ENCODE measurements around the gene SUSD1. TPM values are rescaled to one million over a fixed set of nuclear protein-coding genes. Genes with fewer than 3 reads are reported as not detected.

The SUSD1 gene
- total and polyA plus RNA-seq, 2 experiments from 2014 or later = 18.5 to 30.5 TPM

DNA sequence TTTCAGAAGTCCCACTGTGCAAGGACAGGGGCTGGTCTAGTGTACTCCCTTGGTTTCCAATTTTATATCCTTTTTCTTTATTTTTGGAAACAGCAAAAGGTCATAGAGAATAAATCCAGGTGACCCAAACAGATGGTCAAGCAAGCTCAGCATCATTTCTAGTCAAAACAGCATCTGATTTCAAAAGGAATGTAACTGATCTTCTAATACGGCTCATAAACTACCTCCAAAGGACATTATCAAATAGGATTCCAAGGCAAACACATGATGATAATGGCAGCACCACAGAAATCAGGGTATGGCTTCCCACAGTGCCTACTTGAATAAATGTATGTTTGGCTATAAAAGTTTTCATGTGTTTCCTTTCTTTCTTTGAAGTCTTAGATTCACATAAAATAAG, 57.1 kb downstream of the SUSD1 start:
- no peaks in the 10 kb centered on the region for H3K27me3 ChIP-seq

DNA sequence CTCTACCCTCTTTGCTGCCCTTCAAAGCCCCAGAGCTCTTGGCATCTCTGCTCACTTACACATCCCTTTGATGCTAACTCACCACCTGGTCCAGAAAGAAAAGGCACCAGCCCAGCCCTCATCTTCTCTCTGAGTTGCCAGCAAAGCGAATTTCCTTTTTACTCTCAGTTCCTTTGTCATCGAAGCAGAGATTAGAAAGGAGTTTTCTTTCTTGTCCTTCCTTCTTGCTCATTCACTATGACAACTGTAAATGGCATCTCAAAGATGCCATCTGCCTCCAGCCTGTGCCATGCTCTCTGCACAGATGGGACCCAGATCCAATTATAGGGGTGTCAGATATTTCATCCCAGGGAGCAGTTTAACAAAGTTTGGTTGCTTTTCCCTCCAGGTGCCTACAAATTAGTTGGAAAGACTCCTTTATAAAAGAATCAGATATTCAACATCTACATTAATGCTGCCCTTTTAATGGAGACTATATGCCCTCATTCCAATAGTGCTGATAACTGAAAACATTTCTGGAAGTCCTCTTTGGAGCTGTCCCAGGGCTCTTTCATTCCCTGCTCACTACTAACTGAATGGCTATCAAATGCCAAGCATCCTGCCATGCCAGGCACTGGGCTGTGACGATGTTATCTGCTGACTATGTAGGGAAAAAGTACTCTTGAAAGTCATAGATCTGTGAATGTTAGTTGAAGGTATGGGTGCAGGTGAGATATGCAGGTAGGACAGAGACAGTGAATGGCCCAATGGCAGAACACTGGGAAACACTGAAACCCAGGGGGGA, 58.9 kb downstream of the SUSD1 start:
- Histone ChIP-seq H3K36me3 (replicated peaks; ENCODE audit: insufficient read depth, low read depth) (no peaks in the 10 kb centered on the region), H3K4me2 (no peak overlapping the region), H3K4me3 (no peak overlapping the region), H3K79me2 (peaks cover 3% of the 10 kb centered on the region), H3K27me3 (no peaks in the 10 kb centered on the region), H3K9me3 (ENCODE audit: low read depth) (no peaks in the 10 kb centered on the region), H2AFZ (no peak overlapping the region), H3K27ac (no peak overlapping the region), H3K4me1 (ENCODE audit: insufficient read depth) (peaks cover 21% of the 10 kb centered on the region), H3K9me2 (replicated peaks; ENCODE audit: insufficient read depth) (no peaks in the 10 kb centered on the region), H4K20me1 (ENCODE audit: insufficient read depth, poor library complexity, severe bottlenecking) (no peaks in the 10 kb centered on the region)
- WGBS (ENCODE audit: low lambda C conversion rate, missing lambda C conversion rate) = 95% methylated on average over 3 of the region's 3 CpGs
- TF ChIP-seq, protein P1, sequence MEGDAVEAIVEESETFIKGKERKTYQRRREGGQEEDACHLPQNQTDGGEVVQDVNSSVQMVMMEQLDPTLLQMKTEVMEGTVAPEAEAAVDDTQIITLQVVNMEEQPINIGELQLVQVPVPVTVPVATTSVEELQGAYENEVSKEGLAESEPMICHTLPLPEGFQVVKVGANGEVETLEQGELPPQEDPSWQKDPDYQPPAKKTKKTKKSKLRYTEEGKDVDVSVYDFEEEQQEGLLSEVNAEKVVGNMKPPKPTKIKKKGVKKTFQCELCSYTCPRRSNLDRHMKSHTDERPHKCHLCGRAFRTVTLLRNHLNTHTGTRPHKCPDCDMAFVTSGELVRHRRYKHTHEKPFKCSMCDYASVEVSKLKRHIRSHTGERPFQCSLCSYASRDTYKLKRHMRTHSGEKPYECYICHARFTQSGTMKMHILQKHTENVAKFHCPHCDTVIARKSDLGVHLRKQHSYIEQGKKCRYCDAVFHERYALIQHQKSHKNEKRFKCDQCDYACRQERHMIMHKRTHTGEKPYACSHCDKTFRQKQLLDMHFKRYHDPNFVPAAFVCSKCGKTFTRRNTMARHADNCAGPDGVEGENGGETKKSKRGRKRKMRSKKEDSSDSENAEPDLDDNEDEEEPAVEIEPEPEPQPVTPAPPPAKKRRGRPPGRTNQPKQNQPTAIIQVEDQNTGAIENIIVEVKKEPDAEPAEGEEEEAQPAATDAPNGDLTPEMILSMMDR (IDR thresholded peaks at IDR 0.05; ENCODE audit: poor library complexity) = no peak
- no peak for TF ChIP-seq EZH2 (IDR thresholded peaks at IDR 0.05; ENCODE audit: borderline replicate concordance)
- no peak for TF ChIP-seq EZH2phosphoT487 (IDR thresholded peaks at IDR 0.05; ENCODE audit: low read depth, severe bottlenecking, unreplicated experiment)
- DNase-seq (ENCODE audit: low spot score) = no peak

More for the DNA sequence above, 57.1 kb downstream of the SUSD1 start:
- H2AFZ ChIP-seq = no peak overlapping the region
- no peaks in the 10 kb centered on the region for H3K9me3 ChIP-seq (ENCODE audit: low read depth)
- peaks cover 22% of the 10 kb centered on the region for H3K4me1 ChIP-seq (ENCODE audit: insufficient read depth)
- no peak overlapping the region for H3K4me3 ChIP-seq
- 83% methylated on average over 1 of the region's 1 CpG for WGBS (ENCODE audit: low lambda C conversion rate, missing lambda C conversion rate)
- no peak for DNase-seq (ENCODE audit: low spot score)
- TF ChIP-seq, protein P1 (IDR thresholded peaks at IDR 0.05; ENCODE audit: poor library complexity) = no peak
- no peak for TF ChIP-seq EZH2phosphoT487 (IDR thresholded peaks at IDR 0.05; ENCODE audit: low read depth, severe bottlenecking, unreplicated experiment)
- TF ChIP-seq EZH2 (IDR thresholded peaks at IDR 0.05; ENCODE audit: borderline replicate concordance) = no peak
- no peaks in the 10 kb centered on the region for H3K9me2 ChIP-seq (replicated peaks; ENCODE audit: insufficient read depth)
- no peaks in the 10 kb centered on the region for H3K36me3 ChIP-seq (replicated peaks; ENCODE audit: insufficient read depth, low read depth)
- no peaks in the 10 kb centered on the region for H4K20me1 ChIP-seq (ENCODE audit: insufficient read depth, poor library complexity, severe bottlenecking)
- H3K79me2 ChIP-seq = peaks cover 3% of the 10 kb centered on the region
- no peak overlapping the region for H3K4me2 ChIP-seq
- H3K27ac ChIP-seq = no peak overlapping the region

DNA sequence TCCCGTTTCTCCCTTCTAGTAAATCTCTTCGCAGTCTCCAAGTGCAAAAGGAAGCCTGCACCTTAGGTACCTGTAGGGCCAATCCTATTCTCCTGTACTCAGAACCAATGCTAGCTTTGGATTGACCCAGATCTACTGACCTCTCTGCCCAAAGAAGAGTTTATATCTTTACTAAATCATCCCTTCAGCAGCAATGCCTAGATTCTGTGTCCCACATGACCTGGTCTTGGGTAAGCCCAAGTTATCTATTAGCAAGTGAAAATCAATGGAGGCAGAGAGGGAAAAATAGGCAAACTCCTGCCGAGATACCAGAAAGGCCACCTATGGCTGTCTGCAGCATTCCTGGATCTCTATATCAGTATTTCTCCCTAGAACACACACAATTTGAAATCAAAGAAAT, 60.0 kb downstream of the SUSD1 start:
- TF ChIP-seq EZH2 (IDR thresholded peaks at IDR 0.05; ENCODE audit: borderline replicate concordance) (no peak), EZH2phosphoT487 (IDR thresholded peaks at IDR 0.05; ENCODE audit: low read depth, severe bottlenecking, unreplicated experiment) (no peak)
- TF ChIP-seq, protein P1 (IDR thresholded peaks at IDR 0.05; ENCODE audit: poor library complexity) = no peak
- H3K9me3 ChIP-seq (ENCODE audit: low read depth) = no peaks in the 10 kb centered on the region
- peaks cover 3% of the 10 kb centered on the region for H3K79me2 ChIP-seq
- no peaks in the 10 kb centered on the region for H3K36me3 ChIP-seq (replicated peaks; ENCODE audit: insufficient read depth, low read depth)
- DNase-seq (ENCODE audit: low spot score) = no peak
- H2AFZ ChIP-seq = no peak overlapping the region
- H3K27ac ChIP-seq = no peak overlapping the region
- no peaks in the 10 kb centered on the region for H3K9me2 ChIP-seq (replicated peaks; ENCODE audit: insufficient read depth)
- 88% methylated on average over 3 of the region's 3 CpGs for WGBS (ENCODE audit: low lambda C conversion rate, missing lambda C conversion rate)
- no peaks in the 10 kb centered on the region for H4K20me1 ChIP-seq (ENCODE audit: insufficient read depth, poor library complexity, severe bottlenecking)
- no peak overlapping the region for H3K4me2 ChIP-seq
- H3K4me1 ChIP-seq (ENCODE audit: insufficient read depth) = peaks cover 12% of the 10 kb centered on the region
- no peak overlapping the region for H3K4me3 ChIP-seq
- no peaks in the 10 kb centered on the region for H3K27me3 ChIP-seq
